Measurements from ENCODE around the gene LRIG3.
"Not testable (repeated sequence)": the region's sequence is repeated elsewhere in the genome, so short reads cannot be mapped to it uniquely, and the experiment has no call there.

LRIG3 gene

DNA sequence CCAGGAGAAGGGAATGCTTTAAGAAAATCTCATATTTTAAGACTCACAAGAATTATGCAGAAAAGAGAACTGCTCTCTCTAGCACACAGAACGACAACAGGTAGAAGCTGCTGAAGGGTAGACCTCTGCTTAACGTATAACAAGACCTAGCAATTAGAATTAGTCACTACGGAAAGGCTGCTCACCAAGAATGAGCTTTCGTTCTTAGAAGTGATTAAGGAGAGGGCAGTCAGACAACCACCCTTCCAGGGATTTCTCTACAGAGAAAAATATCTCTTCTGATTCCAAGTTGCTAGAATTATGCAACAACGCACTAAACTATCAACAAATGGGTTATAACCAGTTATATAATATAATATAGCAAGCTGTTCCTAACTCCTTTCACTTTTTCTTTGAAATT is 18.6 kb downstream of the LRIG3 start:
- no peak for DNase-seq

DNA sequence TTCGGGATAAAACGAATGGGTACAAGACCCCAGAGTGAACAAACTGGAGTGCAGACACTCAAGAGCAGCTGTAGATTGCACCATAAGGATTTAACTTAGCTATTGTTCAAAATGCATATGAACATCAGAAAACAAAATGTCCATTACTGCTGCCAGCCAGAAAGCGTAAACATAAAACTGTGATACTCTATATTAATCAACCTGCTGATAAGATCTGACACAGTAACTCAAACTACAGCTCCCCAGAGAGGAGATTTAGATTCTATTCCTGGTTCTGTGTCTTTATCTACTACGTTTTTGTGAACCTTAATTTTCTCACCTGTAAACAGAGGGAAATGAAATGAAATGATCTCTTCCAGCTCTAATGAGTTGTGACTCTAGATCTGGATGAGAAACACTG is 22.3 kb downstream of the LRIG3 start:
- no peak for DNase-seq

DNA sequence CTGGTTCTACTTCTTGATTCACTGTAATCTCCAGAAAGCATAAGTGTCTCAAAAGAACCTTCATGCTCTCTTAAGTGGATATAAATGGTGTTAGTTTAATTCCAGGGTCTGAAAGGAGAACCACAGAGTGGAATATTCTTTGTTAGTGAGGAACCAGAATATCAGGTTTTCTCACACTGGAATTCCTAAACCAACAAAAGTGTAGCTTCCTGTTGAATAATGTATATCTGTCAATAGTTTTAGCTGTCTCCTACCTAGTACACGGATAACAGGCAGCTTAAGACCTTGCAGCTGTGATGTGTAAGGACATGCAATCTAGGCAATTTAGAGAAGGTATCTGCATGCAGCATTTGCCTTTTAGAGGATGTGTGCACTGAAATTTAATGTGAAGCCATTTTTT is 24.0 kb downstream of the LRIG3 start:
- DNase-seq, result no peak

- no peak for DNase-seq
Observed at GRCh38 chr12:58895053-58895452, 25.3 kb downstream of the LRIG3 start.

- DNase-seq, result no peak
Observed at GRCh38 chr12:58894040-58894439, 26.3 kb downstream of the LRIG3 start.

DNA sequence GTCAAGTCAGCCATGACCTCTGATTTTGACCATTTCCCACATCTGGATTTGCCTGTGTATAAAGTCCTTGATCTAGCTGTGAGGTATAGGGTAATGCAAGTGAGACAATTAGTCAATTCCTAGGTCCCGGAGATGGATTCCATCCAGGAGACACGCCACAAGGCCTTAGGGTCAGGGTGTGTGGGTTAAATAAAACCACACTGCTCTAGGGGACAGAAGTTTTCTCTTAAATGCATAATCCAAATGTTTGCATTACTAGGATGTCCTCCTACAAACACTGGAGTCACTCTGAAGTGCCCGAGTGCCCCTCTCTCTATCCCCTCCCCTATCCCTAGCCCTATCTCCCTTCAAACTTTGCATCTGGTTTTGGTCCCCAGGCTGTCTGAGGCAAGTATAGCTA is 26.8 kb downstream of the LRIG3 start:
- DNase-seq, result no peak

GRCh38 chr12:58889557-58889956 is 30.7 kb downstream of the LRIG3 start:
- DNase-seq, result no peak

GRCh38 chr12:58888131-58888783 is 32.0 kb downstream of the LRIG3 start:
- no peak for DNase-seq

DNA sequence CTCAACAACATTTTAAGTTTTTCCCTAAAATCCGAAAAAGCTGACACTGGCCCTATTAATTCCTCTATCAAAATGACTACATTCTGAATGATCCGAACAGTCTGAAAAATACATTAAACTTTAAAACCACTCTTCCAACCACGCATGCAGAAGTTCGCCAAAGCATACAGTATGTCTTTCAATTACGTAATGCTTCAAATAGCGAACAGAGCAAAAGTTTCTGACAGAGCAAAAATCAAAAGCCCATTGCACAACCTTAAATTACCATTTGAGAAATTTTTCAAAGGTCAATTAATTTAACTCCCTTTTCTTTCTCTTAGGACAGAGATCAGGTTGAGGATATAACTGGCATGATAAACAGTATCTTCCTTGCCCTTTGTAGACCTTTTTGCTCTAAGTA is 33.2 kb downstream of the LRIG3 start:
- no peak for DNase-seq

DNA sequence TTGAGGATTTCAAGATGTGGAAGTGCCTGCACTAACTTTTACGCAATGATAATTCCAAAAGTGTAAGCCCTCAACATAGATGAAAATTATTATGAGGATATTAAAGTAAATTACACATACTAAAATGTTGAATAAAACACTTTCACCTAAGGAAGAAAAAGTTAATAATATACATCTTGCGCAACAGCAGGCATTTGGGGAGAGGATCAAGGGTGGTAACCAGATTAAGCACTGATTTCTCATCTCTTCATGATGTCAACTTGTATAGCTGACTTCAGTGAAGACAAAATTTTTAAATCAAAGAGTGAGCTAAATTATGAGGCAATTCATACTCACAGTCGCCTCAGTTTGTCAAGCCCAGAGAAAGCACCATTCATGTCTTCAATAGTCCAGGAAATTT is 33.8 kb downstream of the LRIG3 start:
- DNase-seq, result no peak

DNA sequence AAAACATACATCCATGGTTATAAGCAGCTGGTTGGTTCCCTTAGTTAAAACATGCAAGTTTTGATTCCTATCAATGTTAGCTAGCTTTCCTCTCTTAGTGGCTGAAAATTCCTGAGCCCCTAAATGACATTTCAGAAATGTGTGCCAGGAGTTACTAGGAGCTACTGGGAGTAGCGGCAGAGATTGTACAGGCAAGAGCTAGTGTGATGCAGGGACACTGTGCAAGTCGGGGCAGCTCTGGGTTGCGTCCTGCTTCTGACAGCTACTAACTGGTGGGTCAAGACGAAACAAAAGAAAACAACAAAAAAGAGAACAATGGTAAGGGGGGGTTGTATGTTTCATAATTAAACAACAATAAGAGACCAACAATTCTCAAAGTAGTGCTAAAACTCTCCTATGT is 35.4 kb downstream of the LRIG3 start:
- DNase-seq, result peak; percentile 84

- DNase-seq, result no peak
Observed at GRCh38 chr12:58883576-58884334, 36.5 kb downstream of the LRIG3 start.

- DNase-seq, result no peak
Observed at GRCh38 chr12:58882826-58883225, 37.5 kb downstream of the LRIG3 start.

DNA sequence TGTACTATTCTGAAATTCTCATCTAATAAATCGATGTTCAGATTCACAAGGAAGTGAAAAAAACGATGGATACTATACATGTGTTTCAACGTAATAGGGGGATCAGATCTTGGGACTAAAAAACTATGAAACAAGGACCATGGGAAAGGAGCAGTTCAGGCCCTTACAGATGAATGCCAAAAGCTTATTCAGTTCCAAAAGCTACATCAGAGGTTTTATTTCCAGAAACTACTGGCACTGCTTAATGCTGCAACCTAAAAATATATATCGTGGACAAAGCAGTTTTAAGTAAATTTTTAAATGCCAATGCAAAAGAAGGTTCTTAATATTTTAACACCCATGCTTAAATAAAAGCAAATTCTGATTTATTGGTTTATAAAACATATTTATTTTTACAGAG is 38.5 kb downstream of the LRIG3 start:
- no peak for DNase-seq

GRCh38 chr12:58880639-58881038 is 39.7 kb downstream of the LRIG3 start:
- DNase-seq, result no peak

GRCh38 chr12:58877243-58877743 is 43.0 kb downstream of the LRIG3 start:
- no peak for DNase-seq

DNA sequence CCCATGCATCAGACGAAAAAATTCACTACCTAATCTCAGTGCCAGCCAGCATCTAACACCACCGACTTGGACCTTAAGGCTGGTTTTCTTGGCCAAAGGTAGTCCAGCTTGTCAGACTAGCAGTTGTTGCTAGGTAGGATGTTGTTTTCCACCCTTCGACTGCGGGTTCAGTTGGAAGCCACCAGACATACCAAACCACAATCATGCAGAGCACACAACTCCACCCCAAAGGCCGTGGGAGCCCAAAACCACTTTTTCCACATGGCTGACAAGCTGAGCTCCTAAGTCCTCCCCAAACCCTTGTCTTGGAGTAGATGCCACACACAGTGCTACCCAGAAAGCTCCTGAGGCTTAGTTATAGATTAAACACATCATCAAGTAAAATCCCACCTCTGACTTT is 46.8 kb downstream of the LRIG3 start:
- no peak for DNase-seq

GRCh38 chr12:58871556-58871955 is 48.7 kb downstream of the LRIG3 start:
- no peak for DNase-seq

DNA sequence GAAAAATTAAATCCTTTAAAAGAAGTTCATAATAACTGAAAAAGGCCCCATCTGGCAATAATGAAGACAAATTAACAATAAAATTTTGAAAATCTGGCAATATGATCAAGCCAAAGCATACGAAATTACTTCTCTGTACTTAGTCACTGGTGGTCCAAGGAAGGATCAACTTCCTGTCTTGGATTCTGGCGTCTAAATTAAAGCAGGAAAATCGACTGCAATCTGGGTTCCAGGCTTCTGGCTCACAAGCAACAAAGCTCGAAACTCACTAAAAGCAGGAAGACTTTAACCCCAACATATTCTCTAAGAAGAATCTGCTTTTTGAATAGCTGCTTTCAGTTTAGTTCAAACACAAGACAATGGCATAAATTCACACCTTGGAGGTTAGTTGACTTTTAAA is 49.7 kb downstream of the LRIG3 start:
- no peak for DNase-seq

DNA sequence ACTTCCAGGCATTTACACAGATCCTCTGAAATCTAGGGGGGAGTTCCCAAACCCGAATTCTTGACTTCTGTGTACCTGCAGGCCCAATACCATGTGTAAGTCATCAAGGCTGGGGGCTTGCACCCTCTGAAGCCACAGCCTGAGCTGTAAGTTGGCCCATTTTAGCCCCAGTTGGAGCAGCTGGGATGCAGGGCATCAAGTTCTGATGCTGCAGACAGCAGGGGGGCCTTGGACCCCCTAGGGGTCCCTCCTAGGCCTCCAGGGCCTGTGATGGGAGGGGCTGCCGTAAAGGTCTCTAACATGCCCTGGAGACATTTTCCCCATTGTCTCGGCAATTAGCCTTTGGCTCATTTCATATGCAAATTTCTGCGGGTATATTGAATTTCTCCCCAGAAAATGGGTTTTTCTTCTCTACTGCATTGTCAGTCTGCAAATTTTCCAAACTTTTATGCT is 59.5 kb downstream of the LRIG3 start:
- DNase-seq, result no peak

- no peak for DNase-seq
Observed at GRCh38 chr12:58860056-58860787, 60.1 kb downstream of the LRIG3 start.

DNA sequence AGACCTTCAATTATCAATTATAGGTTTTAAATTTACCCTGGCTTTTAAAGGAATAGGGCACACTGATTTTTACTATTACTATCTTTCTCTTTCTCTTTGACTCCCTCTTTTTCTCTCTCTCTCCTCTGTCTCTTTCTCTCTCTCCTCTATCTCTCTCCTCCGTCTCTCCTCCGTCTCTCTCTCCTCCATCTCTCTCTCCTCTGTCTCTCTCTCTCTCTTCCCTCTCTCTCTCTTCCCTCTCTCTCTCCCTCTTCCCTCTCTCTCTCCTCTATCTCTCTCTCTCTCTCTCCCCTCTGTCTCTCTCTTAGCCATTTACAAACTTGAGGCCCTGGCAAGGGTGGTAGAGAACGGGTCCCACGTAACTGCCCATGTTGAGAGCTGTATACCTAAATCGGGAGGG is 62.3 kb downstream of the LRIG3 start:
- DNase-seq, result no peak

GRCh38 chr12:58857206-58857605 is 63.1 kb downstream of the LRIG3 start:
- not testable (repeated sequence) for DNase-seq

DNA sequence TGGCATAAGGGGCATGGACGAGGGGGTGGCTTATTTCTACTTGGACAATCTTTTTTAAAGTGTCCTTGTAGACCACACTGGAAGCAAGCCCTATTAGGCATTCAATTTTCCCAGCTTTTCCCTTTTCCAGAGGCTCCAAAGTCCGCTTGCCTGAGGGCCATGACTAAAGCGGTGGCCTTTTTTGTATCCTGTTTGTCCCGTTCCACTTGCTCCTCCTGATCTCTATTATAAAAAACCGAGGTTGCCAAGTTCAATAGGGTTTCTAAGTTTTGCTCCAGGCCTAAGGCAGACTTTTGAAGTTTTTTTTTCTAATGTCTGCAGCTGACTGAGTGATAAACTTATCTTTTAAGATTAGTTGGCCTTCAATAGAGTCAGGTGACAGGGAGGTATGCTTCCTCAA is 64.7 kb downstream of the LRIG3 start:
- not testable (repeated sequence) for DNase-seq

Data from islet precursor cell (in vitro differentiated cells).